Renal pelvis (tissue), 3 donors: ENCODE data around the gene CD47. TPM values are rescaled to one million over a fixed set of nuclear protein-coding genes. Genes with fewer than 3 reads are reported as not detected.

Experiments
- polyA plus RNA-seq, 3 donors: library from polyadenylated mRNA; unstranded; fragments of 120-200 nt; gene quantifications; one replicate each; pipeline ENCODE4 v1.2.1, GENCODE V29; 2013; ENCODE audit not compliant: insufficient read length in 3 of 3

The CD47 gene
- polyA plus RNA-seq, 3 donors, result 45.0 to 64.9 (median 55.3) TPM

Other genes with a start within 250 kb of the CD47 start
- 10 to 100 TPM; 84.2 to 90.8 (median 90.6) TPM for gene IFT57, start 131.4 kb upstream of the CD47 start, polyA plus RNA-seq
- gene HHLA2, start 205.5 kb upstream of the CD47 start, polyA plus RNA-seq, result 10 to 100 TPM; 11.0 to 16.5 (median 16.3) TPM